ENCODE measurements around the gene FGB. TPM values are rescaled to one million over a fixed set of nuclear protein-coding genes. Genes with fewer than 3 reads are reported as not detected.

FGB gene
- total and polyA plus RNA-seq, 2 donors (not counting 3 experiments of a cell fraction or from before 2014, with no cell fraction given) = not detected

GRCh38 chr4:154528869-154529268 is 33.9 kb upstream of the FGB start:
- TF ChIP-seq GATA2 (IDR thresholded peaks at IDR 0.05; ENCODE audit: insufficient read depth, insufficient read length, low read depth, low read length) (no peak), POLR2AphosphoS5 (IDR thresholded peaks at IDR 0.05; ENCODE audit: insufficient read depth, low read depth, low read length) (no peak), MAX (IDR thresholded peaks at IDR 0.05; ENCODE audit: insufficient read depth, insufficient read length) (no peak), FOS (IDR thresholded peaks at IDR 0.05; ENCODE audit: borderline replicate concordance, insufficient read depth, low read length) (no peak), CTCF (IDR thresholded peaks at IDR 0.05; ENCODE audit: extremely low read depth in 1 of 2, insufficient read depth in 1 of 2, low read depth in 1 of 2, low read length in 2 of 2) (no peak), MYC (IDR thresholded peaks at IDR 0.05; ENCODE audit: low read depth, low read length) (no peak), EZH2 (IDR thresholded peaks at IDR 0.05; ENCODE audit: borderline replicate concordance, low read depth, low read length, severe bottlenecking) (no peak), POLR2A (IDR thresholded peaks at IDR 0.05; ENCODE audit: low read depth, low read length) (no peak), JUN (IDR thresholded peaks at IDR 0.05; ENCODE audit: borderline replicate concordance, insufficient read depth, insufficient read length, low read depth) (no peak)
- Histone ChIP-seq H3K4me3 (replicated peaks in 1 of 3; ENCODE audit: insufficient read depth in 1 of 3, low read depth in 1 of 3, low read length in 3 of 3) (no peak overlapping the region), H3K36me3 (ENCODE audit: control insufficient read depth in 2 of 2, extremely low read depth in 1 of 2, insufficient read depth in 2 of 2, low read length in 2 of 2) (no peaks in the 10 kb centered on the region), H3K27me3 (ENCODE audit: control insufficient read depth in 2 of 2, insufficient read depth in 2 of 2, low read length in 2 of 2) (peaks cover 3 to 4% of the 10 kb centered on the region in 2 experiments), H3K27ac (ENCODE audit: insufficient read depth, low read depth, low read length) (no peak overlapping the region), H3K9me1 (replicated peaks; ENCODE audit: control insufficient read depth, extremely low read depth, insufficient read depth, low read length) (no peaks in the 10 kb centered on the region), H3K4me2 (ENCODE audit: insufficient read depth, low read length) (no peak overlapping the region), H3K9me3 (replicated peaks; ENCODE audit: control insufficient read depth, insufficient read depth, low read length) (no peaks in the 10 kb centered on the region), H3K79me2 (ENCODE audit: control insufficient read depth, insufficient read depth, low read length) (no peaks in the 10 kb centered on the region), H3K4me1 (ENCODE audit: control insufficient read depth, extremely low read depth, insufficient read depth, low read length) (no peaks in the 10 kb centered on the region), H3K9ac (replicated peaks; ENCODE audit: extremely low read depth, insufficient read depth, low read length) (no peak overlapping the region), H4K20me1 (replicated peaks; ENCODE audit: control insufficient read depth, extremely low read depth, insufficient read depth, low read length) (no peaks in the 10 kb centered on the region), H2AFZ (ENCODE audit: low read depth, low read length) (no peak overlapping the region)
- no TSS peak for BruUV-seq (replicated peaks)
- no peak for DNase-seq (ENCODE audit: low read depth, low spot score)
- intact Hi-C loops (cut with micrococcal nuclease) (no loop called here), dilution Hi-C loops (cut with MboI; ENCODE audit: extremely low pct_ligation_motif_present, low sequenced_read_pairs) (no loop called here)
- no peak for FAIRE-seq
- CTCF ChIA-PET = no interaction called here
- POLR2A ChIA-PET = no interaction called here

Measured in endothelial cell of umbilical vein (primary cell).